ENCODE data around the gene SLIT3.
"Not testable (repeated sequence)": the region's sequence is repeated elsewhere in the genome, so short reads cannot be mapped to it uniquely, and the experiment has no call there.

SLIT3 gene

GRCh38 chr5:168747987-168748777, 552.8 kb downstream of the SLIT3 start:
- TF ChIP-seq CTCF (IDR thresholded peaks at IDR 0.05; ENCODE audit: low read depth, low read length): peak; percentile 95
- Histone ChIP-seq H3K27me3 (no peaks in the 10 kb centered on the region), H3K9me3 (no peaks in the 10 kb centered on the region), H3K4me3 (ENCODE audit: low read depth, low read length) (no peak overlapping the region), H3K36me3 (peaks cover 92% of the 10 kb centered on the region), H3K4me1 (peaks cover 21% of the 10 kb centered on the region)
- peak; percentile 81 for DNase-seq

GRCh38 chr5:168746893-168747640, 553.9 kb downstream of the SLIT3 start:
- no peaks in the 10 kb centered on the region for H3K27me3 ChIP-seq
- peaks cover 21% of the 10 kb centered on the region for H3K4me1 ChIP-seq
- no peaks in the 10 kb centered on the region for H3K9me3 ChIP-seq
- no peak for DNase-seq
- no peak for TF ChIP-seq CTCF (IDR thresholded peaks at IDR 0.05; ENCODE audit: low read depth, low read length)
- H3K4me3 ChIP-seq (ENCODE audit: low read depth, low read length): no peak overlapping the region
- H3K36me3 ChIP-seq: peaks cover 88% of the 10 kb centered on the region

- Histone ChIP-seq H3K36me3 (peaks cover 82% of the 10 kb centered on the region), H3K4me1 (peaks cover 21% of the 10 kb centered on the region)
- not testable (repeated sequence) for H3K4me3 ChIP-seq (ENCODE audit: low read depth, low read length); H3K27me3 ChIP-seq; H3K9me3 ChIP-seq; DNase-seq
These were observed 554.6 kb downstream of the SLIT3 start for GRCh38 chr5:168746126-168746892.

- no peak for TF ChIP-seq CTCF (IDR thresholded peaks at IDR 0.05; ENCODE audit: low read depth, low read length)
- peaks cover 81% of the 10 kb centered on the region for H3K36me3 ChIP-seq
- no peaks in the 10 kb centered on the region for H3K9me3 ChIP-seq
- no peak for DNase-seq
- no peak overlapping the region for H3K4me3 ChIP-seq (ENCODE audit: low read depth, low read length)
- H3K27me3 ChIP-seq: no peaks in the 10 kb centered on the region
- peaks cover 14% of the 10 kb centered on the region for H3K4me1 ChIP-seq
These were observed 557.3 kb downstream of the SLIT3 start for GRCh38 chr5:168743617-168744016.

- not testable (repeated sequence) for H3K9me3 ChIP-seq; H3K4me3 ChIP-seq (ENCODE audit: low read depth, low read length); H3K27me3 ChIP-seq
- DNase-seq: peak; percentile 70
- Histone ChIP-seq H3K4me1 (peaks cover 14% of the 10 kb centered on the region), H3K36me3 (peaks cover 81% of the 10 kb centered on the region)
These were observed 558.6 kb downstream of the SLIT3 start for GRCh38 chr5:168742311-168742710.

GRCh38 chr5:168740811-168741213, 560.1 kb downstream of the SLIT3 start:
- H3K4me1 ChIP-seq: peaks cover 14% of the 10 kb centered on the region
- H3K27me3 ChIP-seq: no peaks in the 10 kb centered on the region
- no peak for DNase-seq
- peaks cover 87% of the 10 kb centered on the region for H3K36me3 ChIP-seq
- no peak for TF ChIP-seq CTCF (IDR thresholded peaks at IDR 0.05; ENCODE audit: low read depth, low read length)
- H3K9me3 ChIP-seq: no peaks in the 10 kb centered on the region
- H3K4me3 ChIP-seq (ENCODE audit: low read depth, low read length): no peak overlapping the region

All from BE2C (cell line).